Measurements from ENCODE around the gene ELFN1.
A peak's percentile ranks its signal among the peaks of the same experiment; 100 is the strongest.

The ELFN1 gene

DNA sequence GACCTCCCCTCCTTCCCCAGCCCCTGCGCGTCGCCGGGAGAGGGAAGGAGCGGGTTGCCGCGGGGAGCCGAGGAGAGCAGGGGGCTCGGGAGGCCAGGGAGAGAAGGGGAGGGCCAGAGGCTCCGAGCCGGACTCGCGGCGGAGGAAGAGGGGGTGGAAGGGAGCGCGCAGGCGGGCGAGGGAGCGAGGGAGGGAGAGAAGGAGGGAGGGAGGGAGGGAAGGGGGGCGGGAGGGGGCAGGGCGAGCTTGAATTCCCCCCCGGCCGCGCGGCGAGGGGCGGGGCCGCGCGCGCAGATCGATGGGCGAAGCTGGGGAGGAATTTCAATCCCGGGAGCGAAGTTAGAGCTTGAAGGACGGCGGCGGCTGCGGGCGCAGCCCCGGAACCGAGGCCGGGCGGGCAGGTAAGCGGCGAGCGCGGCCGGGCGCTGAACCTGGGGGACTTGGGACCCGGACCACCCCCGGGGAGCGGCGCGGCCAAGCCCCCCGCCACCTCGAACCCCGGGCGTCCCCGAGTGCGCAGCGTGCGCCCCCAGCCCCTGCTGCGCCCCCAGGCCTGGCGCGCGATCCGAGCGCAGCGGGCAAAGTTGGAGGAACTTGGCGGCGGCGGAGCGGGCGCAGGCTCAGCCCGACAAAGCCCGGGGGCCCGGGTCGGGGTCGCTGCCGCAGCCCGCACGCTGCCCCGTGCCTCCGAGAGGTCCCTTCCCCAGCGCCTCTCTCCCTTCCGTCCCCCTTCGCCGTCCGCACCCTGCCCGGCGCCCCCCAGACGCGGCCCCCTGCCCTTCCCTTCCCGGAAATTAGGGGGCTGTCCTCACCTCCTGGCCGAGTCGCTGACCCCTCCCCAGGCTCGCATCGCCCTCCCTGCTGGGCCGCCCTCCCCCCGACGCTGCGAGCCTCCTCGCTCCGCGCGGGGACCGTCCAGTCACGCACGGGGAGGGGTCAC is at the start of gene ELFN1:
TSS of gene ELFN1 (plus strand) at position 324 of the 940 bp plus-strand sequence. CDS start 74,320 bp downstream, outside the sequence.
- in situ Hi-C loops (cut with MboI; ENCODE audit: low sequenced_read_pairs, unreplicated experiment), result no loop called here
- peak; percentile 46 for DNase-seq (ENCODE audit: low spot score)
- TF ChIP-seq, protein P1, sequence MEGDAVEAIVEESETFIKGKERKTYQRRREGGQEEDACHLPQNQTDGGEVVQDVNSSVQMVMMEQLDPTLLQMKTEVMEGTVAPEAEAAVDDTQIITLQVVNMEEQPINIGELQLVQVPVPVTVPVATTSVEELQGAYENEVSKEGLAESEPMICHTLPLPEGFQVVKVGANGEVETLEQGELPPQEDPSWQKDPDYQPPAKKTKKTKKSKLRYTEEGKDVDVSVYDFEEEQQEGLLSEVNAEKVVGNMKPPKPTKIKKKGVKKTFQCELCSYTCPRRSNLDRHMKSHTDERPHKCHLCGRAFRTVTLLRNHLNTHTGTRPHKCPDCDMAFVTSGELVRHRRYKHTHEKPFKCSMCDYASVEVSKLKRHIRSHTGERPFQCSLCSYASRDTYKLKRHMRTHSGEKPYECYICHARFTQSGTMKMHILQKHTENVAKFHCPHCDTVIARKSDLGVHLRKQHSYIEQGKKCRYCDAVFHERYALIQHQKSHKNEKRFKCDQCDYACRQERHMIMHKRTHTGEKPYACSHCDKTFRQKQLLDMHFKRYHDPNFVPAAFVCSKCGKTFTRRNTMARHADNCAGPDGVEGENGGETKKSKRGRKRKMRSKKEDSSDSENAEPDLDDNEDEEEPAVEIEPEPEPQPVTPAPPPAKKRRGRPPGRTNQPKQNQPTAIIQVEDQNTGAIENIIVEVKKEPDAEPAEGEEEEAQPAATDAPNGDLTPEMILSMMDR (IDR thresholded peaks at IDR 0.05; ENCODE audit: borderline replicate concordance, control extremely low read depth, extremely low read depth, insufficient read depth, missing control alignments), result no peak

DNA sequence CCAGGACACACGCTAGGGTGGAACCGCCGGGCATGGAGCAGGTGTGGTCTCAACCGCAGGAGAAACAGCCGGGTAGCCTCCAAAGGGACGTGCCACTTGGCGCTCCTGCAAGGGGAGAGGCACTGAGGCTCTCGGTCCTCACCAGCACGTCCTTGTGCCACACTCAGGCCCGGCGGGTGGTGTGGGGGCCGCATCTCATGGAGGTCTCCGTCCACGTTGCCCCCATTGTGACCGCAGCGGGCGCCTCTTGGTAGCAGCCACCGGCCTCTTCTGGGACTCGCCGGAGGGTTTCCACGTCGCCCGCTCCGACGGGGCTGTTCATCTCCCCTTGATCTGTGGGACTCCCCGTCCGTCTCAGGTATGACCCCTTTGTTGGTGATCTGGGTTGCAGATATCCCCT is 49.2 kb upstream of the ELFN1 start:
- no peak for DNase-seq (ENCODE audit: low spot score)
- TF ChIP-seq, protein P1 (IDR thresholded peaks at IDR 0.05; ENCODE audit: borderline replicate concordance, control extremely low read depth, extremely low read depth, insufficient read depth, missing control alignments), result no peak
- in situ Hi-C loops (cut with MboI; ENCODE audit: low sequenced_read_pairs, unreplicated experiment), result no loop called here

DNA sequence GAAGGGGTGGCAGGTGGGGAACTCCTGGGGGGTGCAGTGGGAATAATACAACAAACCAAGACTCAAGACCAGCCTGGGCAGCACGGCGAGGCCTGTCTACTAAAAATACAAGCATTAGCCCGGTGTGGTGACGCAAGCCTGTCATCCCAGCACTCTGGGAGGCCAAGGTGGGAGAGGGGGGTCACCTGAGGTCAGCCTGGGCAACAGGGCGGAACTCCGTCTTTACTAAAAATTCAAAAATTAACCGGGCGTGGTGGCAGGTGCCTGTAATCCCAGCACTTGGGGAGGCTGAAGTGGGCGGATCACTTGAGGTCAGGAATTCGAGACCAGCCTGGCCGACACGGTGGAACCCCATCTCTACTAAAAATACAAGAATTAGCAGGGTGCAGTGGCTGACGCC is 48.4 kb upstream of the ELFN1 start:
- TF ChIP-seq, protein P1 (IDR thresholded peaks at IDR 0.05; ENCODE audit: borderline replicate concordance, control extremely low read depth, extremely low read depth, insufficient read depth, missing control alignments), result no peak
- no peak for DNase-seq (ENCODE audit: low spot score)
- in situ Hi-C loops (cut with MboI; ENCODE audit: low sequenced_read_pairs, unreplicated experiment), result no loop called here

DNA sequence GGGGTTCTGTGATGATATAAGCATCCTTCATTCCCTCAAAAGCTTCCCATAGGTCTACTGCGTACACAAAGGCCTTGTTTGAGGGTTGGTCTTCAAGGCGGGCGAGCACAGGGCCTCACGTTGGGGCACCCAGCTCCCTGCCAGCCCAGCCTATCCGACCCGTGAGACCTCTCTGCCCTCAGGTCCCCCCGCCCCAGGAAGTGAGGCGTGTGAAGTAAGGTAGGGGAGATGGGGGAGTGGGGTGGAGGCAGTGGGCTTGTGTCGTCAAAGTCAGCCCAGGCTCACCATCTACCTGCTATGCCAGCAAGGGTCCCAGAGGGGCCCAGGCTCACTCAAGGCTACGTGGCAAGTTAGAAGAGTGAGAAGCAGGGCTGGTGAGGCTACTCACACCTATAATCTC is 47.6 kb upstream of the ELFN1 start:
- no peak for DNase-seq (ENCODE audit: low spot score)
- TF ChIP-seq, protein P1 (IDR thresholded peaks at IDR 0.05; ENCODE audit: borderline replicate concordance, control extremely low read depth, extremely low read depth, insufficient read depth, missing control alignments), result no peak
- in situ Hi-C loops (cut with MboI; ENCODE audit: low sequenced_read_pairs, unreplicated experiment), result no loop called here

DNA sequence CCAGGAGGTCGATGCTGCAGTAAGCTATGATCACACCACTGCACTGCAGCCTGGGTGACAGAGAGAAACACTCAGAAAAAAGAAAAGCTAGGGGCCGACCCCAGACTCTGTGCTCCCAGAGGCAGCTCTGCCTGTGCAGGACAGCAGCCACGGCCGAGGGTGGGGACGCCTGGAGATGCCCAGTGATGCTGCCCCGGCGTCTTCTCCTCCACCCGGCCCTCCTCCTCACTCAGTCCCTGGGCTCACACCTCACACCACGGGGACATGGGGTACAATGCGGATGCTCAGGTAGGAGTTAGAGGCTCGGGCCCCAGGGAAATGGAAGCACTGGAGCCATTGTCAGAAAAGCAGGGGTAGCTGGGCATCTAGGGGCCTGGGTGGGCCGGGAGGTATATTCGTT is 46.3 kb upstream of the ELFN1 start:
- no peak for DNase-seq (ENCODE audit: low spot score)
- in situ Hi-C loops (cut with MboI; ENCODE audit: low sequenced_read_pairs, unreplicated experiment), result no loop called here
- TF ChIP-seq, protein P1 (IDR thresholded peaks at IDR 0.05; ENCODE audit: borderline replicate concordance, control extremely low read depth, extremely low read depth, insufficient read depth, missing control alignments), result no peak

DNA sequence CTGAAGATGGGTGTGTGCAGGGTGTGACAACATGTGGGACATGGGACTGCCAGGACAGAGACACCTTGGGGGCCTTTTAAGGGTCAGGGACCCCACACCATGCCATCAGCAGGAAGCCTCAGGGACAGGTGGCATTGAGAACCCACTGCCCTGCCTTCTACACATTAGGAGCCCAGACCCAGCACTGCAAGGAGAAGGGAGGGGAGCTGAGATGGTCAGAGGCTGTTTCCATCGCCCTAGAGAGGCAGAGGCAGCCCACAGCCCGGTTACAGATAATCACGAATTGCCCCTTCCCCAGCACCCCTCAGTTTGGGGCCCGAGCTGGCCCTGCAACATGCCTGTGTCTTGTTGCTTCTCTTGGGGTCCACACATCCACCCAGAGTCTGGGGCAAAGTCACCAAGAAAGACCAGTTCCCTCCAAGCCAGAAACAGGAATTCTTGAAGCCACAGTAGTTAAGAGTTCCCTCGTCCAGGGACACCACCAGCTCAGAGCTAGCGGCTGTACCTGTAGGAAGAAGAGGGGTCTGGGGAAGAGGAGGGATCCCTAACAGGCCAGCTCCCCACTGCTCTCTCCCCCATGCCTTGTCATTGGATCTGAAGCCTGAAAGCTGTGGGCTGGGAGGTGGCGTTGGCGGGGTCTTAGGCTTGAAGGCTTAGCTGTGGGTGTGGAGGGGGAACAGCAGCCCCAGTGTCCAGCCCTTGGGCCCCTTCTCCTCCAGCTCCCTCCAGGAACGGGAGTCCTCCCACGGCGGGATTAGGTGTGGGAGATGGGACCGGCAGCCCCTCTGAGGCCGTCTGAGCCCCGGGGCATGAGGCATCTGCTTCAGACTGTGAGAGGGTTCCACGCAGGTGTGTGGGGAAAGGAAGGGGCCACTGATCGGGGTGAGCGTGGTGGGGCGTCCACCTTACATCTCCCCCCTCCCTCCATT is 44.8 kb upstream of the ELFN1 start:
- no peak for DNase-seq (ENCODE audit: low spot score)
- in situ Hi-C loops (cut with MboI; ENCODE audit: low sequenced_read_pairs, unreplicated experiment), result no loop called here
- TF ChIP-seq, protein P1 (IDR thresholded peaks at IDR 0.05; ENCODE audit: borderline replicate concordance, control extremely low read depth, extremely low read depth, insufficient read depth, missing control alignments), result no peak

Measured in GM13976 (cell line).